ENCODE measurements around the gene DACT2.
"Not testable (repeated sequence)": the region's sequence is repeated elsewhere in the genome, so short reads cannot be mapped to it uniquely, and the experiment has no call there.

The DACT2 gene

DNA sequence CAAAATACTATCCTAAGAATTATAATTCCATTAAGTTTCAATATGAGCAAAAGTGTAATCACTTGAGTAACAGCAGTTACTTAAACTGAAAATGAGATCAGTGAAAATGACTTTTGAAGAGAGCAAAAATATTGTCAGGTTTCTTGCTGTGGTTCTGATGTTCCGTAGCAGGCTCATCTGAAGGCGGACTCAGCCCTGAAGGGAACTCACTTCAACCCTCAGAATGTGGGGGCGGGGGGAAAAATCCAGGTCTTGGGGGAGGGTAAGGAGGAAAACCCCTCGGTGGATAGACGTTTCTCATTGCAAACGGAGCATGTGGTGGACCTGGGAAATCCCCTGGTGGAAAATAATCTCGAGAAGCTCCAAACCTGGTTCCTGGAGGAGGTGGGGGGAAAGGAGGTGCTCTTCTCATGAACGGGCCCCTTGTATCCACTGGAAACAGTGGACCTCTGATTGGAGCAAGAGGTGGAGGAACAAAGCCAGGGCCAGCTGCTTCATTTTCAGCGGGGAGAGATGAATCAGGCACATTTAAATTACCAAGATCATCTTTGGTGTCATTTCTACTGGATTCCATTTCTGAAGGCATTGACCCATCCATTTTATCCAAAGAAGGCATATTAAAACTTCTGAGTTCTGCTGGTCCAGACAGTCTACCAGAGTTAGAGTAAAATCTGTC, 32.7 kb downstream of the DACT2 start:
- not testable (repeated sequence) for H3K9ac ChIP-seq (ENCODE audit: low read length); H3K4me3 ChIP-seq (ENCODE audit: low read length); H3K4me1 ChIP-seq (ENCODE audit: control insufficient read depth, insufficient read depth, low read length); H3K9me3 ChIP-seq (ENCODE audit: control insufficient read depth, low read length); H3K36me3 ChIP-seq (ENCODE audit: control insufficient read depth, insufficient read depth, low read length, severe bottlenecking); DNase-seq (ENCODE audit: low read depth)
- peaks cover 38% of the 10 kb centered on the region for H3K27me3 ChIP-seq (replicated peaks; ENCODE audit: control insufficient read depth, insufficient read depth, low read length)

GRCh38 chr6:168286116-168286515, 33.5 kb downstream of the DACT2 start:
- no peak for DNase-seq (ENCODE audit: low read depth)

GRCh38 chr6:168285456-168285855, 34.1 kb downstream of the DACT2 start:
- Histone ChIP-seq H3K36me3 (ENCODE audit: control insufficient read depth, insufficient read depth, low read length, severe bottlenecking) (no peaks in the 10 kb centered on the region), H3K27me3 (replicated peaks; ENCODE audit: control insufficient read depth, insufficient read depth, low read length) (peaks cover 48% of the 10 kb centered on the region), H3K9ac (ENCODE audit: low read length) (no peak overlapping the region), H3K9me3 (ENCODE audit: control insufficient read depth, low read length) (peaks cover 6% of the 10 kb centered on the region), H3K4me3 (ENCODE audit: low read length) (no peak overlapping the region), H3K4me1 (ENCODE audit: control insufficient read depth, insufficient read depth, low read length) (no peaks in the 10 kb centered on the region)
- DNase-seq (ENCODE audit: low read depth): no peak

More at GRCh38 chr6:168286116-168286515, 33.5 kb downstream of the DACT2 start:
- Histone ChIP-seq H3K9me3 (ENCODE audit: control insufficient read depth, low read length) (peaks cover 6% of the 10 kb centered on the region), H3K4me3 (ENCODE audit: low read length) (no peak overlapping the region), H3K4me1 (ENCODE audit: control insufficient read depth, insufficient read depth, low read length) (no peaks in the 10 kb centered on the region), H3K9ac (ENCODE audit: low read length) (no peak overlapping the region), H3K27me3 (replicated peaks; ENCODE audit: control insufficient read depth, insufficient read depth, low read length) (peaks cover 42% of the 10 kb centered on the region), H3K36me3 (ENCODE audit: control insufficient read depth, insufficient read depth, low read length, severe bottlenecking) (no peaks in the 10 kb centered on the region)

- H3K9me3 ChIP-seq (ENCODE audit: control insufficient read depth, low read length): peaks cover 2% of the 10 kb centered on the region
- DNase-seq (ENCODE audit: low read depth): no peak
- H3K4me3 ChIP-seq (ENCODE audit: low read length): no peak overlapping the region
- H3K27me3 ChIP-seq (replicated peaks; ENCODE audit: control insufficient read depth, insufficient read depth, low read length): peaks cover 55% of the 10 kb centered on the region
- H3K36me3 ChIP-seq (ENCODE audit: control insufficient read depth, insufficient read depth, low read length, severe bottlenecking): no peaks in the 10 kb centered on the region
- H3K4me1 ChIP-seq (ENCODE audit: control insufficient read depth, insufficient read depth, low read length): no peaks in the 10 kb centered on the region
- no peak overlapping the region for H3K9ac ChIP-seq (ENCODE audit: low read length)
These were observed 35.4 kb downstream of the DACT2 start for GRCh38 chr6:168284187-168284586.

GRCh38 chr6:168283686-168284025, 35.9 kb downstream of the DACT2 start:
- peaks cover 56% of the 10 kb centered on the region for H3K27me3 ChIP-seq (replicated peaks; ENCODE audit: control insufficient read depth, insufficient read depth, low read length)
- peaks cover 2% of the 10 kb centered on the region for H3K9me3 ChIP-seq (ENCODE audit: control insufficient read depth, low read length)
- H3K4me3 ChIP-seq (ENCODE audit: low read length): no peak overlapping the region
- no peaks in the 10 kb centered on the region for H3K4me1 ChIP-seq (ENCODE audit: control insufficient read depth, insufficient read depth, low read length)
- no peak for DNase-seq (ENCODE audit: low read depth)
- H3K36me3 ChIP-seq (ENCODE audit: control insufficient read depth, insufficient read depth, low read length, severe bottlenecking): no peaks in the 10 kb centered on the region
- H3K9ac ChIP-seq (ENCODE audit: low read length): no peak overlapping the region

DNA sequence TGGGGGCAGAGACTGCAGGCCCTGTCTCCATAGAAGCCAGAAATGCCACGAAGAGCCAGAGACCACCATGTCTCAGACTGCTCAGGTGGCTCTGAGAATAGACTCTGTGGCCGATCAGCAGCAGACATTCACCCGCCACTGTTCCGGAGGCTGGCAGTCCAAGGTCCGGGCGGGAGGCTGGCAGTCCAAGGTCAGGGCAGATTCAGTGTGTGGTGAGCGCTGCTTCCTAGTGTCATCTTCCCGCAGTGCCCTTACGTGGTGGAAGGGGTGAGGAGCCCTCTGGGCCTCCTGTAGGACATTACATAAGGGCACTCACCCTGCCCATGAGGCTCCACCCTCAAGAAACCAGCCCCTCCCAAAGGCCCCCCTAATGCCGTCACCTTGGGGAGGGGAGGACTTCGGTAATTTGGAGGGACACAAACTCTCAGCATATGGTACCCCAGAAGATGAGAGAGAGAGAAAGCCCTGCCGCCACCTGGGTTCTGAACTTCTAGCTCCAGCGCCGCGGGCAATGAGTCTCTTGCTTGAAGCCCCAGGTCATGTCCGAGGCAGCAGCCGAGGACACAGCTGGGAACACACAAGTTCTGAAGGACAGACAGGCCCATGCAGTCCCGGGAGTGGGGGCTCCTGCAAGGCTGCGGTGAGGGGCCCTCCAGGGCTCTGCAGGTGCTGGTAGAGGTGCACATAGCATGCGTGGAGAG, 36.4 kb downstream of the DACT2 start:
- Histone ChIP-seq H3K9me3 (ENCODE audit: control insufficient read depth, low read length) (no peaks in the 10 kb centered on the region), H3K9ac (ENCODE audit: low read length) (no peak overlapping the region), H3K36me3 (ENCODE audit: control insufficient read depth, insufficient read depth, low read length, severe bottlenecking) (no peaks in the 10 kb centered on the region), H3K4me3 (ENCODE audit: low read length) (no peak overlapping the region), H3K4me1 (ENCODE audit: control insufficient read depth, insufficient read depth, low read length) (no peaks in the 10 kb centered on the region), H3K27me3 (replicated peaks; ENCODE audit: control insufficient read depth, insufficient read depth, low read length) (peaks cover 52% of the 10 kb centered on the region)
- no peak for DNase-seq (ENCODE audit: low read depth)

- Histone ChIP-seq H3K27me3 (replicated peaks; ENCODE audit: control insufficient read depth, insufficient read depth, low read length) (peaks cover 58% of the 10 kb centered on the region), H3K4me1 (ENCODE audit: control insufficient read depth, insufficient read depth, low read length) (no peaks in the 10 kb centered on the region), H3K9me3 (ENCODE audit: control insufficient read depth, low read length) (no peaks in the 10 kb centered on the region), H3K4me3 (ENCODE audit: low read length) (no peak overlapping the region), H3K36me3 (ENCODE audit: control insufficient read depth, insufficient read depth, low read length, severe bottlenecking) (no peaks in the 10 kb centered on the region), H3K9ac (ENCODE audit: low read length) (no peak overlapping the region)
- no peak for DNase-seq (ENCODE audit: low read depth)
These were observed 37.8 kb downstream of the DACT2 start for GRCh38 chr6:168281826-168282225.

- not testable (repeated sequence) for H3K4me1 ChIP-seq (ENCODE audit: control insufficient read depth, insufficient read depth, low read length); H3K9me3 ChIP-seq (ENCODE audit: control insufficient read depth, low read length); H3K9ac ChIP-seq (ENCODE audit: low read length); H3K36me3 ChIP-seq (ENCODE audit: control insufficient read depth, insufficient read depth, low read length, severe bottlenecking); H3K4me3 ChIP-seq (ENCODE audit: low read length); DNase-seq (ENCODE audit: low read depth)
- peaks cover 61% of the 10 kb centered on the region for H3K27me3 ChIP-seq (replicated peaks; ENCODE audit: control insufficient read depth, insufficient read depth, low read length)
These were observed 38.3 kb downstream of the DACT2 start for GRCh38 chr6:168281314-168281713.

GRCh38 chr6:168280899-168281245, 38.7 kb downstream of the DACT2 start:
- H3K4me3 ChIP-seq (ENCODE audit: low read length): no peak overlapping the region
- H3K4me1 ChIP-seq (ENCODE audit: control insufficient read depth, insufficient read depth, low read length): no peaks in the 10 kb centered on the region
- H3K9ac ChIP-seq (ENCODE audit: low read length): no peak overlapping the region
- peaks cover 64% of the 10 kb centered on the region for H3K27me3 ChIP-seq (replicated peaks; ENCODE audit: control insufficient read depth, insufficient read depth, low read length)
- H3K36me3 ChIP-seq (ENCODE audit: control insufficient read depth, insufficient read depth, low read length, severe bottlenecking): no peaks in the 10 kb centered on the region
- DNase-seq (ENCODE audit: low read depth): no peak
- H3K9me3 ChIP-seq (ENCODE audit: control insufficient read depth, low read length): no peaks in the 10 kb centered on the region

DNA sequence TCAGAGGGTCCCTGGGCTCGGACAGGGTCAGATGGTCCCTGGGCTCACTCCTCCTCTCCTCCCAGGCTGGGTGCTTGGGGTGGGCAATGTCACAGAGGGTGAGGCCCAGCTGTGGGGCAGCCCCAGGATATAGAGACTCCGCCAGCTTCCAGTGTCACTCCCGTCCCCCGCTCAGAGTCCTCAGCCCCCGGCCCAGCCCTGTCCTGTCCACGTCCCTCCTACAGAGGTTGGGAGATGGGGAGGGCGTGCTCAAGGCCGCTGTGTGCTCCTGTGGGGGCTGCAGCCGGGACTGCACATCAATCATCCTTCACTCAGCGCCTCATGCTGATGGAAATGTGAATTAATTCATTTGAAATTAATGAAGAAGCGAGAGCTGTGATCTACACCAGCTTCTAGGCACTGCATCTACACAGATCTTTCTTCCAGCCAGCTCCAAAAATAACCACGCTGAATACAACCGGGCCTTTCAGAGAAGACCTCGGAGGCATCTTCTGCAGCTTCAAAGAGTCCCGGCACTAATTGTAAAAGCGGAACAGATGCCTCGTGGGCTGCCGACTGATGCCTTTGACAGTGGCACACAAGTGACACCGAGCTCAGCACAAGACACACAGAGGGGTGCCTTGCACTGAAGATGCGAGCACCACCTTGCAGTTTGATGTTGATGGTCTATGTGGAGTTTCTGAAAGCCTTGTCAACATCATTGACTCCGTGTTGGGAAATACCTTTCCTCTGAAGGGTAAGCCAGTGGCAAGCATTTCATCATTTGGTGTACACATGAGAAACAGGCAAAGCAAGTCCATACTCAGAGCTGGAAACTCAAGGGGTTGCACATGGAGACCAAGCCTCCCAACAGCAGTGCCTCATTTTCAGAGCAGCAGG, 39.3 kb downstream of the DACT2 start:
- peaks cover 62% of the 10 kb centered on the region for H3K27me3 ChIP-seq (replicated peaks; ENCODE audit: control insufficient read depth, insufficient read depth, low read length)
- H3K36me3 ChIP-seq (ENCODE audit: control insufficient read depth, insufficient read depth, low read length, severe bottlenecking): no peaks in the 10 kb centered on the region
- H3K9me3 ChIP-seq (ENCODE audit: control insufficient read depth, low read length): no peaks in the 10 kb centered on the region
- H3K4me3 ChIP-seq (ENCODE audit: low read length): no peak overlapping the region
- DNase-seq (ENCODE audit: low read depth): no peak
- no peak overlapping the region for H3K9ac ChIP-seq (ENCODE audit: low read length)
- no peaks in the 10 kb centered on the region for H3K4me1 ChIP-seq (ENCODE audit: control insufficient read depth, insufficient read depth, low read length)

DNA sequence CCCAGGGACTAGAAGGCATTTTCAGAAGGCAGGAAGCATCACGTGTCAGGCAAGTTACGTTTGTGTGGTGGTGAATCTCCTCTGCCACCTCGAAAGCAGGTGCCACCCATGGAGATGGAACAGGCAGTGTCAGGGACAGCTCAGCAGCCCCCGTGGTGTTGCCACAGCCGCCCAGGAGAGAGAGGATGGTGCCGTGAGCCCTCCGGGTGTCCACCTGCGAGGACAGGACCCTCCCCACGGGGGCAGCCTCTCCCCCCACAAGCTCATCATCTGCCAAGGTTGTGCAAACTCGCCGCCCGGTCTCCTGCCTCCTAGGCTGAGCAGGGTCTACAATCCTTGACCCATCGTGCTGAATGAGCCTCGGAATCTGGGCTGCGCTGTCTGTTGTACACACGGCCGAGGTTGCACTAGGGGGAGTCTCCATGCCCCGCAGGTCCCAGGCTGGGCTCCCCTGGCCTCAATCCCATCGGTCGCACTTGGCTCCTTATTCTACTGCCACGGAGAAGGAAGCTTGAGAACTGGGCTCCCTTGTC, 40.1 kb downstream of the DACT2 start:
- no peaks in the 10 kb centered on the region for H3K36me3 ChIP-seq (ENCODE audit: control insufficient read depth, insufficient read depth, low read length, severe bottlenecking)
- H3K27me3 ChIP-seq (replicated peaks; ENCODE audit: control insufficient read depth, insufficient read depth, low read length): peaks cover 55% of the 10 kb centered on the region
- H3K4me3 ChIP-seq (ENCODE audit: low read length): no peak overlapping the region
- DNase-seq (ENCODE audit: low read depth): no peak
- no peak overlapping the region for H3K9ac ChIP-seq (ENCODE audit: low read length)
- H3K9me3 ChIP-seq (ENCODE audit: control insufficient read depth, low read length): no peaks in the 10 kb centered on the region
- H3K4me1 ChIP-seq (ENCODE audit: control insufficient read depth, insufficient read depth, low read length): no peaks in the 10 kb centered on the region

Data from adipocyte (in vitro differentiated cells).